Stimulated activated memory B cell treated with anti-CD40 and anti-IgM and Interleukin-4, amounts not matched to agents 10 μg/mL and 1 μg/mL and 100 μg/mL, for 72 hours (primary cell): ENCODE results near the gene PATL2.
"Not testable (repeated sequence)": the region's sequence is repeated elsewhere in the genome, so short reads cannot be mapped to it uniquely, and the experiment has no call there.

Experiments used
- ATAC-seq: fragments of 150-1000 bp; cut with Tn5 transposase; 2 replicates; pipeline ENCODE4 v1.10.0; 2021
- H3K27ac Mint-ChIP-seq: one replicate; pipeline ENCODE4 v1.8.0; 2022; ENCODE audit warnings: mild to moderate bottlenecking, mixed read lengths
- H3K27me3 Mint-ChIP-seq: one replicate; pipeline ENCODE4 v1.8.0; 2022; ENCODE audit warnings: mixed read lengths
- H3K36me3 Mint-ChIP-seq: one replicate; pipeline ENCODE4 v1.8.0; 2022; ENCODE audit warnings: mixed read lengths
- H3K4me1 Mint-ChIP-seq: one replicate; pipeline ENCODE4 v1.8.0; 2022; ENCODE audit warnings: mixed read lengths
- H3K4me3 Mint-ChIP-seq: one replicate; pipeline ENCODE4 v1.8.0; 2022; ENCODE audit warnings: mild to moderate bottlenecking, moderate library complexity, mixed read lengths
- H3K9me3 Mint-ChIP-seq: one replicate; pipeline ENCODE4 v1.8.0; 2022; ENCODE audit warnings: mixed read lengths

PATL2 gene

DNA sequence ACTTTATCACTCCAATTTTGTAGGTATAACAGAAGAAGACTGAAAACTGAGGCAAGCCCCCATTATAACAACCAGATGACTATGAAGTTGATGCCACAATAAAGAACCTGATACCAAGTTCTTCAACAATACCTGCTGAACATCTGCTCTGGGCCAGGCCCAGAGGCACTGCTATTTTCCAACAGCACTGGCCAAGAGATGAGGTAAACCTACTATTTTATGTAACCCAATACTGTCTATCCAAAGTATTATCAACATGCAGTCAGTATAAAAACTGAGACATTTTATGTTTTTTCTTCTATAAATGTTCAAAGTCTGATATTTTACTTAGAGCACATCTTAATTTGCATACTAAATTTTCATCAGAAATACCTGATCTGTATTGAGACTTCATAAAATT lies 53.7 kb downstream of the PATL2 start:
- ATAC-seq, result no peak
- no peaks in the 10 kb centered on the region for H3K9me3 Mint-ChIP-seq
- H3K27me3 Mint-ChIP-seq, result no peaks in the 10 kb centered on the region
- peaks cover 32% of the 10 kb centered on the region for H3K36me3 Mint-ChIP-seq
- H3K4me1 Mint-ChIP-seq, result peaks cover 28% of the 10 kb centered on the region
- no peak overlapping the region for H3K4me3 Mint-ChIP-seq
- H3K27ac Mint-ChIP-seq, result peak overlapping the region; percentile 60

DNA sequence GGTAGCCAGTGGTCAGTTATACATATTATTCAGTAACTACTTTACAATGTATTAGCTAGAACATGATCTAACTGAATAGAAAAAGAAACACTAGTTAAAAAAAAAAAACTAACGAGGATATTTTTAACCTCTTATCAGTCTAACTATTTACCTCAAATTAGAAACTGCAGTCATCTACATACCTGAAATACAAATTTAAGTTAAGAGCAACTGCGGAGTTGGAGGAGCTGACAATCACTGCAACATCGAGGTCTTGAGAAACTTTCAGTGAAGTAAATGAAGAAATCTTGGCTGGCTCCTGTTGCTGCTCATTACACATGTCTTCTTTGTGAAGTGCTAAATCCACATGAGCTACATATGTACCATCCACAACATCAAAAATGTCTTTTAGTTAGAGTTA lies 54.2 kb downstream of the PATL2 start:
- Mint-ChIP-seq H3K27me3 (no peaks in the 10 kb centered on the region), H3K9me3 (no peaks in the 10 kb centered on the region), H3K4me3 (no peak overlapping the region), H3K27ac (peak overlapping the region; percentile 60), H3K36me3 (peaks cover 34% of the 10 kb centered on the region), H3K4me1 (peaks cover 28% of the 10 kb centered on the region)
- no peak for ATAC-seq

DNA sequence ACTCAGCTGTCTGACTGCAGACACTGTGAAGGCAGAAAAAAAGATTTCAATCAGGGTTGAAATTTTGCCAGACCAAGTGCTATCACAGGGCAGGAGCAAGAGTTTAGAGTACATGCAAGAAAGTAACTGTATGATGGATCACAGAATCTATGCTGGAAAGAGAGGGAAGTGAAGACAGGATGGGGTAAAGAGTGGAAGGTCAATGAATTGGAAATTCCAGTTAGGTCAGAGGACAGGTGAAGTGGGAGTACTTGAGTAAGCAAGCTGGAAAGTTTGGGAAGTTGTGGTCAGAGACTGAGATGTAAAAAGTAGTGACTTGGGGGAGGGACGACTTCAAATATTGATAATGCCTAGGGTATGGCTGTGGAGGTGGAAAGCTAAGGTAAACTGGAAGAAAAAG lies 54.8 kb downstream of the PATL2 start:
- Mint-ChIP-seq H3K36me3 (peaks cover 40% of the 10 kb centered on the region), H3K27me3 (no peaks in the 10 kb centered on the region), H3K4me1 (peaks cover 34% of the 10 kb centered on the region), H3K27ac (peak overlapping the region; percentile 60), H3K4me3 (peak overlapping the region; percentile 19), H3K9me3 (no peaks in the 10 kb centered on the region)
- ATAC-seq, result peak; percentile 65

DNA sequence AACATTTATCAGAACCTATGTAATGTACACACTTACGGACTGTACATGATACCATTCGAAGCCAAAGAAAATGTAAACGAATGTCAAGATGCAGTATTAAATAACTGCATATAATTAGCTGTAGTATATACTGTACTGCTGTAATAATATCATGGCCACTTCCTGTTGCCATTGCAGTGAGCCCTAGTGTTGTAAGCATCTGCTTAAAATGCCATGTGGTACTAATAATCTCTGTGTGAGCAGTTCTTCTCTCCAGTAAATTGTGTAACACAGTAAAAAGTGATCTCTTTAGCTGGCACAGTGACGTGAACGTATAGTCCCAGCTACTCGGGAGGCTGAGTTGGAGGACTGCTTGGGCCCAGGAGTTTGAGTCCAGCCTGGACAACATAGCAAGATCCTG lies 56.3 kb downstream of the PATL2 start:
- H3K27me3 Mint-ChIP-seq, result no peaks in the 10 kb centered on the region

DNA sequence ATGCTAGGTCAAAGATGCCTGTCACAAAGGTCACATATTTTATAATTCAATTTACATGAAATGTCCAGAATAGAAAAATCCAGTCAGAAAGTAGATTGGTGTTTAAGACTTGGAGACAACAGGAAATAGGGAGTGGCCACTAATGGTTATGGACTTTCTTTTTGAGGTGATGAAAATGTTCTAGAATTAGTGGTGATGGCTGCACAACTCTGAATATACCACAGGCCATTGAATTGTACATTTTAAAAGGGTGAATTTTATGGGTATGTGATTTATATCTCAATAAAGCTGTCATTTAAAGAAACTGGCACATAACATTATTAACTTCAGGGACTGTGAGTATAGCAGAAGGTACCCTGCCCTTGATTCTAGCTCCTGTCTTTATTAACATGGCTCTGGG lies 63.5 kb downstream of the PATL2 start:
- H3K4me3 Mint-ChIP-seq, result no peak overlapping the region
- H3K9me3 Mint-ChIP-seq, result peaks cover 7% of the 10 kb centered on the region
- H3K36me3 Mint-ChIP-seq, result peaks cover 69% of the 10 kb centered on the region

More for the DNA sequence above, 56.3 kb downstream of the PATL2 start:
- Mint-ChIP-seq H3K4me1 (peaks cover 36% of the 10 kb centered on the region), H3K36me3 (peaks cover 50% of the 10 kb centered on the region), H3K27ac (no peak overlapping the region), H3K4me3 (no peak overlapping the region), H3K9me3 (no peaks in the 10 kb centered on the region)
- ATAC-seq, result no peak

DNA sequence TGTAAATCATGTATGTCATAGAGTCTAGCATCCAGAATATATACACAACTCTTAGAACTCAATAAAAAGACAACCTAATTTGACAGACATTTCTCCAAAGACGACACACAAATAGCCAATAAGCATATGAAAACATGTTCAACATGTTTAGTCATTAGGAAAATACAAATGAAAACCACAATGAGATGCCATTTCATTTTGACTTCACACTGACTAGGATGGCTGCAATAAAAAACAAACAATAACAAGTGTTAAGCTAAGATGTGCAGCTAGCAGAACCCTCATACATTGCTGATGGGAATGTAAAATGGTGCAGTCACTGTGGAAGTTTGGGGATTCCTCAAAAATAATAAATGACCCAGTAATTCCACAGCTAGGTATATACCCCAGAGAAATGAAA lies 64.1 kb downstream of the PATL2 start:
- Mint-ChIP-seq H3K27ac (no peak overlapping the region), H3K9me3 (peaks cover 7% of the 10 kb centered on the region), H3K4me1 (peaks cover 55% of the 10 kb centered on the region), H3K4me3 (no peak overlapping the region), H3K36me3 (peaks cover 68% of the 10 kb centered on the region), H3K27me3 (no peaks in the 10 kb centered on the region)
- ATAC-seq, result no peak

More for the DNA sequence above, 63.5 kb downstream of the PATL2 start:
- Mint-ChIP-seq H3K27ac (no peak overlapping the region), H3K4me1 (peaks cover 55% of the 10 kb centered on the region), H3K27me3 (no peaks in the 10 kb centered on the region)
- ATAC-seq, result no peak

DNA sequence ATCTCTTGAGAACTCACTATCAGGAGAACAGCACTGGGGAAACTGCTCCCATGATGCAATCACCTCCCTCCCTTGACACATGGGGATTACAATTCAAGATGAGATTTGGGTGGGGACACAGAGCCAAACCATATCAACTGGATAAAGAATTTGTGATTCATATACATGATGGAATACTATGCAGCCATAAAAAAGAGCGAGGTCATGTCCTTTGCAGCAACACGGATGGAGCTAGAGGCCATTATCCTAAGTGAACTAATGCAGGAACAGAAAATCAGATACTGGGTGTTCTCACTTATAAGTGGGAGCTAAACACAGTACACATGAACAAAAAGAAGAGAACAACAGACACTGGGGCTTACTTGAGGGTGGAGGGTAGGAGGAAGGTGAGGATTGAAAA lies 64.7 kb downstream of the PATL2 start:
- H3K27ac Mint-ChIP-seq, result no peak overlapping the region
- H3K36me3 Mint-ChIP-seq, result peaks cover 68% of the 10 kb centered on the region
- peaks cover 7% of the 10 kb centered on the region for H3K9me3 Mint-ChIP-seq
- no peak for ATAC-seq
- H3K27me3 Mint-ChIP-seq, result no peaks in the 10 kb centered on the region
- H3K4me1 Mint-ChIP-seq, result peaks cover 56% of the 10 kb centered on the region
- no peak overlapping the region for H3K4me3 Mint-ChIP-seq

DNA sequence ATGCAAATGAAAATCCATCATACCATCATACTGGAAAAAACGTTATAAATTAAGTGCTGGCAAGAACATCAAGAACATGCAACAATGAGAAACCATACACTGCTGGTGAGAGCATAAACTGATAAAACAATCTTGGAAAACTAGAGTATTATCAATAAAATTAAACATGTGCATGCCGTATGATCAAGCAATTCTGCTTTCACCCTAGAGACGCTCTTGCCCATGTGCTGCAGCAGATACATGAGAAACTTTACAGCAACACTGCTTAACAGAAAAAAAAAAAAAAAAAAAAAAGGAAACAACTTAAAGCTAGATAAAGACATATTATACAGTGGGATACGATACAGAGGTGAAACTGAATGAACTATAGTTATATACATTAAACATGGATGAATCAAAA lies 69.5 kb downstream of the PATL2 start:
- peak overlapping the region; percentile 41 for H3K27ac Mint-ChIP-seq
- H3K27me3 Mint-ChIP-seq, result no peaks in the 10 kb centered on the region
- peaks cover 62% of the 10 kb centered on the region for H3K36me3 Mint-ChIP-seq
- peaks cover 50% of the 10 kb centered on the region for H3K4me1 Mint-ChIP-seq
- H3K4me3 Mint-ChIP-seq, result no peak overlapping the region
- H3K9me3 Mint-ChIP-seq, result peaks cover 6% of the 10 kb centered on the region
- ATAC-seq, result no peak

DNA sequence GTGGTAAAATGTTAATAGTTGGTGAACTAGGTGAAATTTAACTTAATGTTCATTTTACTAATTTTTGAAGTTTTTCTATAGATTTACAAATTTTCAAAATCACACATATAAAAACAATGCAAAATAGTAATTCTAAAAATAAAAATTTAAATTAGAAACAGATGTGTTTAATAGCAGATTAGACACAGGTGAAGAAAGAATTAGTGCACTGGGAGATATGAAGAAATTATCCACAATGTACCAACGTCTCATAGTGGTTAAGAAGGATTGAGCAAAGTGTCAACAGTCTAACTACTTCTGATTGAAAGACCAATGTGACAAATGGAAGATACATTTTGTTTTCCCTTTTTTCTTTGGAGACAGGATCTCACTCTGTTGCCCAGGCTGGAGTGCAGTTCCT lies 74.1 kb downstream of the PATL2 start:
- Mint-ChIP-seq H3K36me3 (peaks cover 58% of the 10 kb centered on the region), H3K9me3 (no peaks in the 10 kb centered on the region), H3K27me3 (no peaks in the 10 kb centered on the region), H3K4me1 (peaks cover 22% of the 10 kb centered on the region), H3K4me3 (no peak overlapping the region), H3K27ac (no peak overlapping the region)
- ATAC-seq, result no peak

DNA sequence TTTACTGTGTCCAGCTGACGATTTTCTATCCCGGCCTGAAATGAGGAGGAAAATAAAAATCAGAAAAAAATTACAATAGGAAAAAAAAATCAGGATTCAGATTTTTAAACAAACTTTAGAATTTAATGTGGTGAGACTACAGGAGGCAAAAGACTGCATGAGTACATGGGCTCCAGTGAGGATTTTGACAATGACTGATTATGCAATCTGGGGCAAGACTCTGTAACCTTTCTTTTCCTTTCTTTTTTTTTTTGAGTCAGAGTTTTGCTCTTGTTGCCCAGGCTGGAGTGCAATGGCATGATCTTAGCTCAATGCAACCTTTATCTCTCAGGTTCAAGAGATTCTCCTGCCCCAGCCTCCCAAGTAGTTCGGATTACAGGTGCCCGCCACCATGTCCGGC lies 77.5 kb downstream of the PATL2 start:
- ATAC-seq, result no peak
- peaks cover 62% of the 10 kb centered on the region for H3K36me3 Mint-ChIP-seq
- no peaks in the 10 kb centered on the region for H3K27me3 Mint-ChIP-seq
- peaks cover 7% of the 10 kb centered on the region for H3K4me1 Mint-ChIP-seq
- no peak overlapping the region for H3K4me3 Mint-ChIP-seq
- no peaks in the 10 kb centered on the region for H3K9me3 Mint-ChIP-seq
- H3K27ac Mint-ChIP-seq, result peak overlapping the region; percentile 59

DNA sequence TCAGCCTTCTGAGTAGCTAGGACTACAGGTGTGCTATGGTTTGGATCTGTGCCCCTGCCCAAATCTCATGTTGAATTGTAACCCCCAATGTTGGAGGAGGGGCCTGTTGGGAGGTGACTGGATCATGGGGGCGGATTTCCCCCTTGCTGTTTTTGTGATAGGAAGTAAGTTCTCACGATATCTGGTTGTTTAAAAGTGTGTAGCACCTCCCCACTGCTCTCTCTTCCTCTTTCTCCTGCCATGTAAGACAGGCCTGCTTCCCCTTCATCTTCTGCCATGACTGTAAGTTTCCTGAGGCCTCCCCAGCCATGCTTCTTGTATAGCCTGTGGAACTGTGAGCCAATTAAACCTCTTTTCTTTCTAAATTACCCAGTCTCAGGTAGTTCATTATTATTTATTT lies 85.8 kb downstream of the PATL2 start:
- not testable (repeated sequence) for H3K9me3 Mint-ChIP-seq
- peaks cover 61% of the 10 kb centered on the region for H3K36me3 Mint-ChIP-seq

DNA sequence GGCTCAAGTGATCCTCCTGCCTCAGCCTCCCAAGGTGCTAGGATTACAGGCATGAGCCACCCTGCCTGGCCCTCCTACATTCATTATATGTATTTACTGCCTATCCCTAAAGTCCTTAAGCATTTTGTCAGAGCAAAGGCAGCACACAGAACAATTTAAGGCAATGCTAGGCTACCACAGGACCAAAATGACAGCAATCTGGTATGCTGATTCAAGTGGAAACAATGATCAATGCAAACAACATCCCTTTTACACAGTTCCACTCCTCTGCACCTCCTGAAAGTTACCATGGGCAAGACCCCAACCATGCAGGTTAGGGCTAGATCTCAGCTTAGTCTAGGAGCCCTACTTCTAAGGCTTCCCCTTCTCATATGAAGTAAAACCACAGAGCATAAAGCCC lies 87.9 kb downstream of the PATL2 start:
- no peak for ATAC-seq
- no peak overlapping the region for H3K4me3 Mint-ChIP-seq
- peaks cover 7% of the 10 kb centered on the region for H3K4me1 Mint-ChIP-seq
- peaks cover 52% of the 10 kb centered on the region for H3K36me3 Mint-ChIP-seq
- peak overlapping the region; percentile 22 for H3K27ac Mint-ChIP-seq
- peaks cover 3% of the 10 kb centered on the region for H3K9me3 Mint-ChIP-seq
- no peaks in the 10 kb centered on the region for H3K27me3 Mint-ChIP-seq

More for the DNA sequence above, 85.8 kb downstream of the PATL2 start:
- H3K27ac Mint-ChIP-seq, result peak overlapping the region; percentile 70
- ATAC-seq, result peak; percentile 57
- not testable (repeated sequence) for H3K27me3 Mint-ChIP-seq, H3K4me1 Mint-ChIP-seq, H3K4me3 Mint-ChIP-seq

DNA sequence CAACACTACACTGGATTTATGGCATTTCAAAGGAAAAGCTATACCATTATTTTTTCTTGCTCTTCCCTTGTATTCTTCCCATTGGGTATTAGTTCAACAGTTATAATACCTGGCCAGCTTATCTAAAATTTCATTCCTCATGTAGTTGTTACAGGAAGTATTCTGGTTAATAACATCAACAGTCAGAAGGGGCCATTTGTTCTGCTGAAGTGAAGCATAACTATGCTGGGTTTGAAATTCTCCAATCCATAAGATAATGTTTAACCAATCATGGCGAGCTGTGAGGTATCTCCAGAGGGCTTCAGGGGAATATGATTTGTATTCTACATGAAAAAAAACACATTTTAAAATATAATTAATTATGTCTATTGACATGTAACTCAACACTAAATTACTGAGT lies 91.0 kb downstream of the PATL2 start:
- H3K27ac Mint-ChIP-seq, result no peak overlapping the region

DNA sequence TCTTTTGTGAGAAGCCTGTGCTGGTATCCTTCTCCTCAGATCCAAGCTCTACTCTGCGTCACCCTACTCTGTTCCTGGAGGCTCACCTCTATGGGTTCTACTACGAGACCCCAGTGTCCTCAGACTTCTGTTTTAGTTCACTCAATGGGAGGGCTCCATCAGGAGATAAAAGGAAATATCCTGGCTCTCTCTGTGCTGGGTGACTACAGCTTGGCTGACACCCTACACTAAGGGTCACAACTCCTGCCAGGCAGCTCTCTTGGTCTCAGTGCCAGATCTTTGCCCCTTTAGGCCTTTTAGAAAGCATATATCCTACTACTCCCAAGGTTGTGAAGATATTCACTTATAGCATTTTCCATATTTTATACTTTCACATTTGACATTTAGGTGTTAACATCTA lies 94.1 kb downstream of the PATL2 start:
- Mint-ChIP-seq H3K27me3 (no peaks in the 10 kb centered on the region), H3K9me3 (no peaks in the 10 kb centered on the region), H3K4me3 (no peak overlapping the region), H3K27ac (peak overlapping the region; percentile 22), H3K4me1 (no peaks in the 10 kb centered on the region), H3K36me3 (peaks cover 56% of the 10 kb centered on the region)
- ATAC-seq, result no peak

More for the DNA sequence above, 91.0 kb downstream of the PATL2 start:
- H3K9me3 Mint-ChIP-seq, result no peaks in the 10 kb centered on the region
- no peak for ATAC-seq
- peaks cover under 1% of the 10 kb centered on the region for H3K4me1 Mint-ChIP-seq
- no peak overlapping the region for H3K4me3 Mint-ChIP-seq
- H3K27me3 Mint-ChIP-seq, result no peaks in the 10 kb centered on the region
- H3K36me3 Mint-ChIP-seq, result peaks cover 40% of the 10 kb centered on the region
